Measurements from ENCODE around the gene PTPRC.

PTPRC gene

GRCh38 chr1:198793714-198794113, 154.9 kb downstream of the PTPRC start:
- no peak for TF ChIP-seq TAF1 (IDR thresholded peaks at IDR 0.05; ENCODE audit: borderline replicate concordance, insufficient read depth, low read length)
- no peak for TF ChIP-seq FOXP2 (optimal IDR thresholded peaks at IDR 0.05; ENCODE audit: borderline replicate concordance, extremely low read depth, extremely low read length, insufficient read depth)

- TF ChIP-seq FOXP2 (optimal IDR thresholded peaks at IDR 0.05; ENCODE audit: borderline replicate concordance, extremely low read depth, extremely low read length, insufficient read depth) (no peak), TAF1 (IDR thresholded peaks at IDR 0.05; ENCODE audit: borderline replicate concordance, insufficient read depth, low read length) (no peak), POLR2AphosphoS5 (IDR thresholded peaks at IDR 0.05; ENCODE audit: low read depth, low read length) (no peak), REST (IDR thresholded peaks at IDR 0.05; ENCODE audit: insufficient read depth in 1 of 2, low read depth in 2 of 2, low read length in 2 of 2) (no peak), SIN3A (IDR thresholded peaks at IDR 0.05; ENCODE audit: borderline replicate concordance, insufficient read depth, low read length) (no peak)
Measured at GRCh38 chr1:198794498-198794897, 155.7 kb downstream of the PTPRC start.

DNA sequence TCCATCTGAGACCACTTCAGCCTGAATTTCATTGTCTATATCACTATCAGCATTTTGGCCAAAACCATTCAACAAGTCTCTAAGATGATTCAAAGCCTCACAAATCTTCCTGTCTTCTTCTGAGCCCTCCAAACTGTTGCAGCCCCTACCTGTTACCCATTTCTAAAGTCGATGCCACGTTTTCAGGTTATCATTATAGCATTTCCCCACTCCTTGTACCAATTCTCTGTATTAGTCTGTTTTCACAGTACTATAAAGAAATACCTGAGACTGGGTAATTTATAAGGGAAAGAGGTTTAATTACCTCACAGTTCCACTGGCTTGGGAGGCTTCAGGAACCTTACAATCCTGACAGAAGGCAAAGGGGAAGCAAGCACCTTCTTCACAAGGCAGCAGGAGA, 158.8 kb downstream of the PTPRC start:
- TF ChIP-seq FOXP2 (optimal IDR thresholded peaks at IDR 0.05; ENCODE audit: borderline replicate concordance, extremely low read depth, extremely low read length, insufficient read depth) (no peak), SIN3A (IDR thresholded peaks at IDR 0.05; ENCODE audit: borderline replicate concordance, insufficient read depth, low read length) (no peak), POLR2AphosphoS5 (IDR thresholded peaks at IDR 0.05; ENCODE audit: low read depth, low read length) (no peak), REST (IDR thresholded peaks at IDR 0.05; ENCODE audit: insufficient read depth in 1 of 2, low read depth in 2 of 2, low read length in 2 of 2) (no peak), TAF1 (IDR thresholded peaks at IDR 0.05; ENCODE audit: borderline replicate concordance, insufficient read depth, low read length) (no peak)

DNA sequence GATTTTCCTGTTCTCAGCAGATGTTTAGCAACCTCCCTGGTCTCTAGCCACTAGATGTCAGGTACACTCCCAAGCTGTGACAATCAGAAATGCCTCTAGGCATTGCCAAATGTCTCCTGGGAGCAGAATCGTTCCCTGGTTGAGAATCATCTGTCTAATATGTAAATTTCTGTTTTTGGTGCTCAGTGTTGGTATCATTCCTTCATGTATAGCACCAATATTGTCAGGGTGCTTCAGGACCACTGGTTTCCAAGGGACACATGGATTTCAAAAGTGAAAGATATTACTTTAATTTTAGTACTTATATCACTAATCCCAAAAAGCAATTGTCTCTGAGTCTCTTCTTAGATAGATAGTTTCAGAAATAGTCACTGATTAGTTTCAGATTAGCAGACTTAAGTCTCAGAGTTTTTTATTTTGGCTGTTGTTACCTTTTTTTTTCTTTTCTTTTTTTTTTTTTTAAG, 160.1 kb downstream of the PTPRC start:
- TF ChIP-seq REST (IDR thresholded peaks at IDR 0.05; ENCODE audit: insufficient read depth in 1 of 2, low read depth in 2 of 2, low read length in 2 of 2) (no peak), TAF1 (IDR thresholded peaks at IDR 0.05; ENCODE audit: borderline replicate concordance, insufficient read depth, low read length) (no peak), SIN3A (IDR thresholded peaks at IDR 0.05; ENCODE audit: borderline replicate concordance, insufficient read depth, low read length) (no peak), FOXP2 (optimal IDR thresholded peaks at IDR 0.05; ENCODE audit: borderline replicate concordance, extremely low read depth, extremely low read length, insufficient read depth) (no peak), POLR2AphosphoS5 (IDR thresholded peaks at IDR 0.05; ENCODE audit: low read depth, low read length) (no peak)

- TF ChIP-seq POLR2AphosphoS5 (IDR thresholded peaks at IDR 0.05; ENCODE audit: low read depth, low read length) (no peak), FOXP2 (optimal IDR thresholded peaks at IDR 0.05; ENCODE audit: borderline replicate concordance, extremely low read depth, extremely low read length, insufficient read depth) (no peak), TAF1 (IDR thresholded peaks at IDR 0.05; ENCODE audit: borderline replicate concordance, insufficient read depth, low read length) (no peak), SIN3A (IDR thresholded peaks at IDR 0.05; ENCODE audit: borderline replicate concordance, insufficient read depth, low read length) (no peak), REST (IDR thresholded peaks at IDR 0.05; ENCODE audit: insufficient read depth in 1 of 2, low read depth in 2 of 2, low read length in 2 of 2) (no peak)
Measured at GRCh38 chr1:198805498-198806151, 166.8 kb downstream of the PTPRC start.

All from PFSK-1 (cell line).